K562 (cell line): Measurements from ENCODE around the gene FANCF. TPM values are rescaled to one million over a fixed set of nuclear protein-coding genes. Genes with fewer than 3 reads are reported as not detected.
A peak's percentile ranks its signal among the peaks of the same experiment; 100 is the strongest.

ENCODE experiments used
- CHD1 ChIP-seq: fragments of 200-600 bp; sonication (generic); IDR thresholded peaks from one replicate; pipeline ENCODE4 v1.6.1; 2012; ENCODE audit warnings: mild to moderate bottlenecking, moderate library complexity, low read length, inconsistent platforms
- CTBP1 ChIP-seq: fragments of 450-650 bp; IDR thresholded peaks from 2 replicates; pipeline ENCODE4 v1.6.1; 2016; ENCODE audit warnings: borderline replicate concordance
- EZH2 ChIP-seq: IDR thresholded peaks from 2 replicates; pipeline ENCODE4 v1.6.1; 2012; ENCODE audit warnings: low read depth, mild to moderate bottlenecking, inconsistent platforms, low read length, borderline replicate concordance
- HOMEZ ChIP-seq: fragments of 250-450 bp; sonication (Bioruptor Pico); IDR thresholded peaks from 2 replicates; pipeline ENCODE4 v1.4.0; 2020; ENCODE audit warnings: mild to moderate bottlenecking, moderate library complexity
- KAT8 ChIP-seq: fragments of 450-650 bp; IDR thresholded peaks from 2 replicates; pipeline ENCODE4 v1.6.1; 2016; ENCODE audit warnings: low read depth, mild to moderate bottlenecking
- KLF13 ChIP-seq: fragments of 450-650 bp; IDR thresholded peaks from 2 replicates; pipeline ENCODE4 v1.6.1; 2016; ENCODE audit warnings: missing genetic modification characterization, low read depth, mild to moderate bottlenecking, missing compliant biosample characterization, moderate library complexity, borderline replicate concordance
- KLF6 ChIP-seq: fragments of 250-450 bp; sonication (Bioruptor Pico); IDR thresholded peaks from 2 replicates; pipeline ENCODE4 v1.4.0; 2020; ENCODE audit warnings: mild to moderate bottlenecking, moderate library complexity, borderline replicate concordance
- NFYB ChIP-seq: IDR thresholded peaks from 2 replicates; pipeline ENCODE4 v1.6.1; 2011; ENCODE audit warnings: mild to moderate bottlenecking, moderate library complexity; ENCODE audit not compliant: insufficient read length; ENCODE audit errors: extremely low read depth
- NR4A1 ChIP-seq, 2 experiments: fragments of 250-450 bp in 1 of 2; fragments of 450-650 bp in 1 of 2; sonication (Bioruptor Pico) in 1 of 2; IDR thresholded peaks; 2 replicates each; pipeline versions ENCODE4 v1.4.0 to v1.6.1; 2016 to 2020; ENCODE audit warnings: mild to moderate bottlenecking in 2 of 2, missing compliant biosample characterization in 1 of 2, missing genetic modification characterization in 1 of 2, moderate library complexity in 1 of 2
- POLR2B ChIP-seq: fragments of 450-650 bp; IDR thresholded peaks from 2 replicates; pipeline ENCODE4 v1.6.1; 2018; ENCODE audit warnings: low read depth; ENCODE audit not compliant: partially characterized antibody
- RBFOX2 ChIP-seq: fragments of 200-400 bp; formaldehyde crosslinking; IDR thresholded peaks from 2 replicates; pipeline ENCODE4 v1.6.1; 2017; ENCODE audit warnings: low read depth, mild to moderate bottlenecking, low read length, moderate library complexity
- SMAD4 ChIP-seq: fragments of 250-450 bp; sonication (Bioruptor Pico); conservative IDR thresholded peaks from 2 replicates; pipeline ENCODE4 v1.8.0; 2021; ENCODE audit warnings: inconsistent platforms, mild to moderate bottlenecking, moderate library complexity
- SMARCA5 ChIP-seq: fragments of 450-650 bp; IDR thresholded peaks from 2 replicates; pipeline ENCODE4 v1.6.1; 2016
- TAF15 ChIP-seq: fragments of 200-400 bp; formaldehyde crosslinking; IDR thresholded peaks from 2 replicates; pipeline ENCODE4 v1.6.1; 2017; ENCODE audit warnings: mild to moderate bottlenecking, low read depth, low read length, moderate library complexity
- TAF9B ChIP-seq: fragments of 450-650 bp; IDR thresholded peaks from 2 replicates; pipeline ENCODE4 v1.6.1; 2018; ENCODE audit warnings: mild to moderate bottlenecking; ENCODE audit not compliant: partially characterized antibody
- TCF7L2 ChIP-seq: fragments of 150-350 bp; IDR thresholded peaks from 2 replicates; pipeline ENCODE4 v1.6.1; 2016; ENCODE audit warnings: low read depth, mild to moderate bottlenecking, low read length, moderate library complexity
- TRIM24 ChIP-seq, 2 experiments: fragments of 450-650 bp; IDR thresholded peaks; 2 replicates each; pipeline ENCODE4 v1.6.1; 2016
- ZBTB17 ChIP-seq: fragments of 450-650 bp; formaldehyde crosslinking; IDR thresholded peaks from 2 replicates; pipeline ENCODE4 v1.4.0; 2020; ENCODE audit warnings: mild to moderate bottlenecking
- ZNF134 ChIP-seq: fragments of 250-450 bp; sonication (Bioruptor Pico); conservative IDR thresholded peaks from 2 replicates; pipeline ENCODE4 v1.4.0; 2020
- ZNF184 ChIP-seq: sonication (generic); formaldehyde crosslinking; IDR thresholded peaks from 2 replicates; pipeline ENCODE4 v1.5.0; 2020; ENCODE audit warnings: missing genetic modification reagents
- ZNF253 ChIP-seq: fragments of 250-450 bp; sonication (Bioruptor Pico); conservative IDR thresholded peaks from 2 replicates; pipeline ENCODE4 v1.6.1; 2021; ENCODE audit warnings: mild to moderate bottlenecking
- polyA plus RNA-seq, 8 experiments: library from polyadenylated mRNA; depleted of rRNA in 4 of 8; stranded (reverse) in 5 of 8; unstranded in 3 of 8; fragments of >200 nt; fragmentation: Nextera tagmentation in 2 of 8; fragmentation: Illumina TruSeq in 1 of 8; extraction: Ambion mirVana in 2 of 8; extraction: Trizol in 1 of 8; gene quantifications; 2 replicates each; pipeline versions ENCODE4 v1.2.1 to v1.2.3, GENCODE V29; 2011 to 2014; ENCODE audit warnings: inconsistent platforms in 1 of 8, missing spikeins in 1 of 8
- total RNA-seq, 7 experiments: library from RNA; depleted of rRNA in 6 of 7; stranded (reverse); fragments of >200 nt in 6 of 7; fragmentation: Illumina TruSeq in 2 of 7; extraction: Trizol in 2 of 7; gene quantifications; 2 replicates each; pipeline versions ENCODE4 v1.2.1 to v1.2.3, GENCODE V29; 2011 to 2021; ENCODE audit warnings: low replicate concordance in 1 of 7
- TF ChIP-seq, protein P1 (sequence below): IDR thresholded peaks from 3 replicates; pipeline ENCODE4 v1.6.1; 2011; ENCODE audit warnings: borderline replicate concordance, mild to moderate bottlenecking, moderate library complexity; ENCODE audit not compliant: insufficient read length; ENCODE audit errors: extremely low read depth
- TF ChIP-seq, protein P2 (sequence below): fragments of 250-450 bp; sonication (Bioruptor Pico); IDR thresholded peaks from 2 replicates; pipeline ENCODE4 v1.4.0; 2020; ENCODE audit warnings: mild to moderate bottlenecking

Gene FANCF
- total and polyA plus RNA-seq, 9 of the 15 experiments (the other 6 are each of a cell fraction or from before 2014, with no cell fraction given), result 0.99 to 10.3 (median 7.5) TPM

GRCh38 chr11:22625448-22626287 is at the start of gene FANCF (continued):
- TF ChIP-seq, protein P1, sequence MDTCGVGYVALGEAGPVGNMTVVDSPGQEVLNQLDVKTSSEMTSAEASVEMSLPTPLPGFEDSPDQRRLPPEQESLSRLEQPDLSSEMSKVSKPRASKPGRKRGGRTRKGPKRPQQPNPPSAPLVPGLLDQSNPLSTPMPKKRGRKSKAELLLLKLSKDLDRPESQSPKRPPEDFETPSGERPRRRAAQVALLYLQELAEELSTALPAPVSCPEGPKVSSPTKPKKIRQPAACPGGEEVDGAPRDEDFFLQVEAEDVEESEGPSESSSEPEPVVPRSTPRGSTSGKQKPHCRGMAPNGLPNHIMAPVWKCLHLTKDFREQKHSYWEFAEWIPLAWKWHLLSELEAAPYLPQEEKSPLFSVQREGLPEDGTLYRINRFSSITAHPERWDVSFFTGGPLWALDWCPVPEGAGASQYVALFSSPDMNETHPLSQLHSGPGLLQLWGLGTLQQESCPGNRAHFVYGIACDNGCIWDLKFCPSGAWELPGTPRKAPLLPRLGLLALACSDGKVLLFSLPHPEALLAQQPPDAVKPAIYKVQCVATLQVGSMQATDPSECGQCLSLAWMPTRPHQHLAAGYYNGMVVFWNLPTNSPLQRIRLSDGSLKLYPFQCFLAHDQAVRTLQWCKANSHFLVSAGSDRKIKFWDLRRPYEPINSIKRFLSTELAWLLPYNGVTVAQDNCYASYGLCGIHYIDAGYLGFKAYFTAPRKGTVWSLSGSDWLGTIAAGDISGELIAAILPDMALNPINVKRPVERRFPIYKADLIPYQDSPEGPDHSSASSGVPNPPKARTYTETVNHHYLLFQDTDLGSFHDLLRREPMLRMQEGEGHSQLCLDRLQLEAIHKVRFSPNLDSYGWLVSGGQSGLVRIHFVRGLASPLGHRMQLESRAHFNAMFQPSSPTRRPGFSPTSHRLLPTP, result no peak
- TF ChIP-seq TAF15 (no peak), SMAD4 (CRISPR knock-in tag) (no peak), TRIM24 (IDR thresholded peaks at IDR 0.05) (no peak), ZBTB17 (CRISPR knock-in tag) (0 out of 2 replicates have a peak, but pooled peaks have one; percentile 21), CHD1 (no peak), ZNF134 (CRISPR knock-in tag) (no peak), TAF9B (peak; percentile 42), CTBP1 (no peak; the same call in none of the 2 replicates), ZNF184 (CRISPR knock-in tag) (no peak), TCF7L2 (no peak), SMARCA5 (no peak), KLF13 (tag) (no peak), KLF6 (CRISPR knock-in tag) (peak; percentile 83; the same call in 1 of the 2 replicates), NR4A1 (CRISPR knock-in tag; IDR thresholded peaks at IDR 0.05) (0 out of 2 replicates have a peak, but pooled peaks have one; percentile 50), NR4A1 (tag; IDR thresholded peaks at IDR 0.05) (no peak), HOMEZ (CRISPR knock-in tag) (no peak), POLR2B (peak; percentile 37), ZNF253 (CRISPR knock-in tag) (no peak), EZH2 (no peak), KAT8 (no peak; the same call in 1 of the 2 replicates), NFYB (peak; percentile 100), RBFOX2 (peak; percentile 90)
- TF ChIP-seq, protein P2, sequence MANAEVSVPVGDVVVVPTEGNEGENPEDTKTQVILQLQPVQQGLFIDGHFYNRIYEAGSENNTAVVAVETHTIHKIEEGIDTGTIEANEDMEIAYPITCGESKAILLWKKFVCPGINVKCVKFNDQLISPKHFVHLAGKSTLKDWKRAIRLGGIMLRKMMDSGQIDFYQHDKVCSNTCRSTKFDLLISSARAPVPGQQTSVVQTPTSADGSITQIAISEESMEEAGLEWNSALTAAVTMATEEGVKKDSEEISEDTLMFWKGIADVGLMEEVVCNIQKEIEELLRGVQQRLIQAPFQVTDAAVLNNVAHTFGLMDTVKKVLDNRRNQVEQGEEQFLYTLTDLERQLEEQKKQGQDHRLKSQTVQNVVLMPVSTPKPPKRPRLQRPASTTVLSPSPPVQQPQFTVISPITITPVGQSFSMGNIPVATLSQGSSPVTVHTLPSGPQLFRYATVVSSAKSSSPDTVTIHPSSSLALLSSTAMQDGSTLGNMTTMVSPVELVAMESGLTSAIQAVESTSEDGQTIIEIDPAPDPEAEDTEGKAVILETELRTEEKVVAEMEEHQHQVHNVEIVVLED (CRISPR knock-in tag), result no peak
